ENCODE results near the gene SEPTIN10.

DNA sequence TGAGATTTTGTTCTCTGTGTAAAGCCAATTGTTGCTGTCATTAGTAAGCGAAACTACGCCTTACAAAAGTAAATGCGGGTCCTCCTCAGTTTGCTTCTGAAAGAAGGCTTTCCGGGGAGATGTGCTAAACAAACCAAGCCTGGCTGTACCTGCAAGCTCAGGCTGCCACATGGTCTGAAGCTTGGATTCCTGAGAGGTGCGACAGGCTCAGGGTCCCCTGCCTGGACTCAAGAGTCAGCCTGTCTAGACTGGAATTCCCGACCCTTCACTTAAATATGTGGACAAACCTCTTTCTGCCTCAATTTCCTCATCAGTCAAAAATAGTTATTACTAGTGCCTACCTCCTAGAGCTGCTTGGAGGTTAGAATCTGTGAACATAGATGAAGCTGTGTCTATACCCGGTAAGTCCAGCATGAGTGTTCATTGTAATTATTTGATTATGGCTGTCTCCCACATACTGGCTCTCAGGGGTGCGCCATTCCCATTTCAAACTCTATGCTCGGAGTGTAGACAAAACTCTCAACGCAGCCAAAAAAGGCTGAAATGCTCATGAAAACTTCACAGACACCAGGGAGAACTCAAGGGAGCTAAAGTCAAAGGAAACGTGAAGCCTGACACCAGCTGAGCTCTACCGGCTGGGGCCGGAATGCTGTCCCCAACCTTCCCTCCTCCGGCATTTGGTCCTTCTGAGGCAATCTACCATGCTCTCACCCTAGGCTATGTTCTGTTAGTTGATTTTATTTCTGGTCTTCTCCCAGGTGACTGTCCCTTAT lies 31.8 kb upstream of the SEPTIN10 start:
- TF ChIP-seq CTCF (IDR thresholded peaks at IDR 0.05) (no peak), EP300 (IDR thresholded peaks at IDR 0.05) (no peak)

Data from sigmoid colon (tissue), 4 donors.